ENCODE measurements around the gene LRRC27.
A peak's percentile ranks its signal among the peaks of the same experiment; 100 is the strongest.

- TF ChIP-seq CTCF (IDR thresholded peaks at IDR 0.05 in 8 of 11, conservative IDR thresholded peaks at IDR 0.05 in 3 of 11) (no peak), POLR2AphosphoS5 (IDR thresholded peaks at IDR 0.05) (peak in 2 of 3 donors; percentile 45 to 58)
Measured at GRCh38 chr10:132413226-132414205, 81.5 kb downstream of the LRRC27 start.

Measured in spleen (tissue), 7 donors.